ENCODE results near the gene SP1. TPM values are rescaled to one million over a fixed set of nuclear protein-coding genes. Genes with fewer than 3 reads are reported as not detected.
"Not testable (repeated sequence)": the region's sequence is repeated elsewhere in the genome, so short reads cannot be mapped to it uniquely, and the experiment has no call there.

SP1 gene
- total and polyA plus RNA-seq, 9 donors: 25.7 to 109 (median 85.9) TPM

- no peaks in the 10 kb centered on the region for H3K36me3 ChIP-seq
- H3K27ac ChIP-seq: peak overlapping the region in 1 of 2 donors; percentile 30
- no peaks in the 10 kb centered on the region for H3K27me3 ChIP-seq
- H3K4me1 ChIP-seq (ENCODE audit: insufficient read depth): peaks cover 13% of the 10 kb centered on the region
- intact Hi-C loops (cut with DNase I): no loop called here
- no peak for DNase-seq
- no peaks in the 10 kb centered on the region for H3K9me3 ChIP-seq
- TF ChIP-seq EP300 (IDR thresholded peaks at IDR 0.05) (no peak), CTCF (IDR thresholded peaks at IDR 0.05) (no peak), POLR2A (IDR thresholded peaks at IDR 0.05) (no peak)
- H3K4me3 ChIP-seq: peak overlapping the region; percentile 13
- 89 to 92% (median 92%) methylated on average over 4 of the region's 4 CpGs for WGBS, 3 donors
Measured at GRCh38 chr12:53388932-53389331, 9.0 kb downstream of the SP1 start.

- H3K9me3 ChIP-seq: no peaks in the 10 kb centered on the region
- peak overlapping the region; percentile 10 for H3K4me3 ChIP-seq
- intact Hi-C loops (cut with DNase I): no loop called here
- H3K27me3 ChIP-seq: no peaks in the 10 kb centered on the region
- no peak overlapping the region for H3K27ac ChIP-seq
- 48 to 74% (median 66%) methylated on average over 3 of the region's 3 CpGs for WGBS, 3 donors
- TF ChIP-seq EP300 (IDR thresholded peaks at IDR 0.05): no peak
- TF ChIP-seq CTCF (IDR thresholded peaks at IDR 0.05): no peak
- no peak for TF ChIP-seq POLR2A (IDR thresholded peaks at IDR 0.05)
- H3K4me1 ChIP-seq (ENCODE audit: insufficient read depth): peaks cover 10% of the 10 kb centered on the region
- DNase-seq: no peak
- no peaks in the 10 kb centered on the region for H3K36me3 ChIP-seq
Measured at GRCh38 chr12:53389702-53390101, 9.7 kb downstream of the SP1 start.

- TF ChIP-seq CTCF (IDR thresholded peaks at IDR 0.05) (no peak), EP300 (IDR thresholded peaks at IDR 0.05) (no peak), POLR2A (IDR thresholded peaks at IDR 0.05) (no peak)
- no peaks in the 10 kb centered on the region for H3K9me3 ChIP-seq
- H3K4me1 ChIP-seq (ENCODE audit: insufficient read depth): peaks cover 8% of the 10 kb centered on the region
- WGBS, 3 donors: 12 to 17% (median 15%) methylated on average over 5 of the region's 5 CpGs
- H3K27me3 ChIP-seq: no peaks in the 10 kb centered on the region
- no peak for DNase-seq
- intact Hi-C loops (cut with DNase I): no loop called here
- H3K27ac ChIP-seq: no peak overlapping the region
- no peak overlapping the region for H3K4me3 ChIP-seq
- H3K36me3 ChIP-seq: no peaks in the 10 kb centered on the region
Measured at GRCh38 chr12:53391724-53392123, 11.7 kb downstream of the SP1 start.

- intact Hi-C loops (cut with DNase I): no loop called here
- no peak for TF ChIP-seq CTCF (IDR thresholded peaks at IDR 0.05)
- no peak for TF ChIP-seq POLR2A (IDR thresholded peaks at IDR 0.05)
- no peak for TF ChIP-seq EP300 (IDR thresholded peaks at IDR 0.05)
- no peak for DNase-seq
- H3K27me3 ChIP-seq: no peaks in the 10 kb centered on the region
- H3K36me3 ChIP-seq: no peaks in the 10 kb centered on the region
- 91 to 98% (median 96%) methylated on average over 7 of the region's 7 CpGs for WGBS, 3 donors
- H3K4me1 ChIP-seq (ENCODE audit: insufficient read depth): peaks cover 2% of the 10 kb centered on the region
- no peak overlapping the region for H3K27ac ChIP-seq
- no peak overlapping the region for H3K4me3 ChIP-seq
- H3K9me3 ChIP-seq: no peaks in the 10 kb centered on the region
Measured at GRCh38 chr12:53399896-53400295, 19.9 kb downstream of the SP1 start.

- H3K4me1 ChIP-seq (ENCODE audit: insufficient read depth); H3K36me3 ChIP-seq; H3K4me3 ChIP-seq; intact Hi-C loops (cut with DNase I); H3K27me3 ChIP-seq; DNase-seq; H3K27ac ChIP-seq; H3K9me3 ChIP-seq: not testable (repeated sequence)
- 92 to 94% (median 94%) methylated on average over 16 of the region's 16 CpGs for WGBS, 3 donors
Measured at GRCh38 chr12:53402351-53402750, 22.4 kb downstream of the SP1 start.
